Measurements from ENCODE around the gene DNAH11. TPM values are rescaled to one million over a fixed set of nuclear protein-coding genes. Genes with fewer than 3 reads are reported as not detected.

Gene DNAH11
- total RNA-seq, 2 donors from 2014 or later, result 1.6 to 13.3 TPM

DNA sequence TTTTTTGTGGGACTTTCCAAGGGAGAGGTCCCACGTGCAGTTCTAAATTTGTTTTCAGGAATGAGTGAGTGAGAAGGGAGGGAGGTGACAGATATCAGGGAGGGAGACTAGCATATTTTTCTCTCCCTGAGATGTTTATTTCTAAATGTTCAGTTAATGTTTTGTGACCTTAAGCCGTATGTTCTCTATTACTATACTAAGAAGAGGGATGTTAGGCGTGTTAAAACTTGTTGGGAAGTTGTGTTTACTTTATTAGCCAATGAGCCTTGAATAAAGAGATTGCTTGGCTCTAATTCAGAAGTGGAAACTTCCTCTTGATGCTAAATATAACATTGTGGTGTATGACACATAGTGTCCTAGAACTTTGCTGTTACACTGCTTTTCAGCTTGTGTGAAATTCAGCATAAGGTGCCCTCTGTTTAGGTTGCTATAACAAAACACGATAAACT, 37.3 kb downstream of the DNAH11 start:
- Histone ChIP-seq H3K4me3 (no peak overlapping the region), H3K36me3 (no peaks in the 10 kb centered on the region), H3K4me1 (replicated peaks) (no peaks in the 10 kb centered on the region), H3K27ac (peak overlapping the region in 1 of 2 donors; percentile 7), H3K9me3 (no peaks in the 10 kb centered on the region), H3K27me3 (replicated peaks; ENCODE audit: insufficient read depth) (no peaks in the 10 kb centered on the region)
- peak; percentile 12 for DNase-seq (ENCODE audit: low spot score)
- 36% methylated on average over 4 of the region's 4 CpGs for WGBS
- TF ChIP-seq POLR2A (IDR thresholded peaks at IDR 0.05) (no peak), POLR2AphosphoS5 (IDR thresholded peaks at IDR 0.05) (peak; percentile 63)
- intact Hi-C loops (cut with DNase I), result no loop called here

DNA sequence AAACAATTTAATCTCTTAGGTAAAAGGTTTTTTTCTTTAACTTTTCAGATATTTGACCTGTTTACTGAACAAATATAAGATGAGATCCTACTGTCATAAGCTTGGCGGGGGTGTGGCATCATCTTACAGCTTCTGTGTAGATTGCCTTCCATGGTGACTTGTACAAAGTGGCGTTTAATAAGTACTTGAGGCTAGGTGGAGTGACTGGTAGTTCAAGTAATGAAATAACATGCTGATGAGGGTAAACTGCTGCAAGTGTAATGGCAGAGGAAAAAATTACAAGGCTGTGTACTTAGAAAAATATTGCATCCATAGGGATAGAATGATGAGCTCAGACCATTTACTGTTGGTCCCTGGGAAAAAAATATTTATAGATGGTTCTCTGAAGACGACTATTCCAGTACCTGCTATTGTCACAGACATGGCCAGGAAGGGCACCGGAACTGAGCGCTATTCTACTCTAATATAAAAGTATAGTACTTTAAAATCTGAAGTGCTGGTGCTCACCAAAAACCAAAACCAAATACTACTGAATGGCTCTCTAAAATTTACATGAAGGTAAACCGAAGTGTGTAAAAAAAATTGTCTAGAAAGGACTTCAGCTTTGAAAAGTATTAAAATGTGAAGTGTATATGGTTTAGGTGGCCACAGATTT, 42.4 kb downstream of the DNAH11 start:
- Histone ChIP-seq H3K27ac (no peak overlapping the region), H3K9me3 (no peaks in the 10 kb centered on the region), H3K4me3 (no peak overlapping the region), H3K36me3 (no peaks in the 10 kb centered on the region), H3K4me1 (replicated peaks) (no peaks in the 10 kb centered on the region), H3K27me3 (replicated peaks; ENCODE audit: insufficient read depth) (no peaks in the 10 kb centered on the region)
- TF ChIP-seq POLR2AphosphoS5 (IDR thresholded peaks at IDR 0.05) (no peak), POLR2A (IDR thresholded peaks at IDR 0.05) (no peak)
- TF ChIP-seq, protein P1, sequence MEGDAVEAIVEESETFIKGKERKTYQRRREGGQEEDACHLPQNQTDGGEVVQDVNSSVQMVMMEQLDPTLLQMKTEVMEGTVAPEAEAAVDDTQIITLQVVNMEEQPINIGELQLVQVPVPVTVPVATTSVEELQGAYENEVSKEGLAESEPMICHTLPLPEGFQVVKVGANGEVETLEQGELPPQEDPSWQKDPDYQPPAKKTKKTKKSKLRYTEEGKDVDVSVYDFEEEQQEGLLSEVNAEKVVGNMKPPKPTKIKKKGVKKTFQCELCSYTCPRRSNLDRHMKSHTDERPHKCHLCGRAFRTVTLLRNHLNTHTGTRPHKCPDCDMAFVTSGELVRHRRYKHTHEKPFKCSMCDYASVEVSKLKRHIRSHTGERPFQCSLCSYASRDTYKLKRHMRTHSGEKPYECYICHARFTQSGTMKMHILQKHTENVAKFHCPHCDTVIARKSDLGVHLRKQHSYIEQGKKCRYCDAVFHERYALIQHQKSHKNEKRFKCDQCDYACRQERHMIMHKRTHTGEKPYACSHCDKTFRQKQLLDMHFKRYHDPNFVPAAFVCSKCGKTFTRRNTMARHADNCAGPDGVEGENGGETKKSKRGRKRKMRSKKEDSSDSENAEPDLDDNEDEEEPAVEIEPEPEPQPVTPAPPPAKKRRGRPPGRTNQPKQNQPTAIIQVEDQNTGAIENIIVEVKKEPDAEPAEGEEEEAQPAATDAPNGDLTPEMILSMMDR (IDR thresholded peaks at IDR 0.05), result no peak
- no peak for DNase-seq (ENCODE audit: low spot score)
- WGBS, result 88% methylated on average over 6 of the region's 6 CpGs
- intact Hi-C loops (cut with DNase I), result no loop called here

DNA sequence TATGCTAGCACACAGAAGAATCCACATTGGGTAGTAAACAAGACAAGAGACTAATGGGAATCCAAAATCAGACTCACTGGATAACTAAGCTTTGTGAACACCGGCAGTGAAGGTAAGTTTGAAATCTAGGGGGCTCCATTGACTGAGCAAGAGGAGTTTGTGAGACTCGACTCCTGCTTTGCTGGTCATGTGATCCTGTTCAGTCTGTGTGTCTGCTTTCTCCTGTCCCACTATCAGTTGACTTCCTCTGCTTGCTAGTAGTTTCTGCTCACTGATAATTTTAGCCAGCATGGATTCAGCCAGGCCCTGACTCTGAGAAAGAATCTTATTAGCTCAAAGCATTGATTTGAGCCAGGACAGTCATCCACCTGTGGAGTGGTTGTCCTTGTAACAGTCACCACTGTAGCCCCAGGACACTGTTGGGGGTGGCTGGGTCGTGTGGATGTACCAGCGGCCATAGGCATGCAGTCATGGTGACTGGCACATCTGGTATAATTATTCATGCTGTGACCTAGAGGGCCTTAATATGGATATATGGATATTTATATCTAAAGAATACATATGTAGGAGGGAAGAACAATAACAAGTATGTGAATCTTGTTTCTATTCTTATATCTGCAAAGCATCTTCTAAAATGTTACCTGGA, 44.4 kb downstream of the DNAH11 start:
- Histone ChIP-seq H3K27ac (no peak overlapping the region), H3K9me3 (no peaks in the 10 kb centered on the region), H3K4me3 (no peak overlapping the region), H3K4me1 (replicated peaks) (no peaks in the 10 kb centered on the region), H3K27me3 (replicated peaks; ENCODE audit: insufficient read depth) (no peaks in the 10 kb centered on the region), H3K36me3 (no peaks in the 10 kb centered on the region)
- 78% methylated on average over 4 of the region's 4 CpGs for WGBS
- no peak for DNase-seq (ENCODE audit: low spot score)
- TF ChIP-seq POLR2AphosphoS5 (IDR thresholded peaks at IDR 0.05), result no peak
- TF ChIP-seq, protein P1 (IDR thresholded peaks at IDR 0.05), result no peak
- TF ChIP-seq POLR2A (IDR thresholded peaks at IDR 0.05), result no peak
- intact Hi-C loops (cut with DNase I), result no loop called here

DNA sequence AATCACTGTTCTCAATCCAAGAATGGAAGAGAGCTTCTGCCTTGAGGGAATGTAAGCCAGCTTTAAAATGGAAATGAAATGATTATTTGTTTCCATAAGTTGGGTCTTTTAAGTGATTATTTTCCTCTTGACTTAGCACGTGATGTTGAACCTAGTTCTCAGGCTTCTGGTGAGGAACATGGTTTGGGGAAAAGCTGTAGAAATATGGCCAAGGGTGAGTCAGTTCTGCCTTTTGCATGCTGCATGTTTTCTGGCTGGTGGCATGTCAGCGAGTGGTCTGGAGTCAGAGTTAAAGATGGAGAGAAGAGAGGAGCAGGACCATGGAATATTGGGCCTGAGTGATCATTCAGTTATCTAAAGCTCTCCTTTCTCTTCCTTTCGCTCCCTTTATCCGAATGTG, 54.0 kb downstream of the DNAH11 start:
- H3K4me3 ChIP-seq, result no peak overlapping the region
- H3K27ac ChIP-seq, result no peak overlapping the region
- no peak for TF ChIP-seq POLR2A (IDR thresholded peaks at IDR 0.05)
- TF ChIP-seq POLR2AphosphoS5 (IDR thresholded peaks at IDR 0.05), result no peak
- TF ChIP-seq, protein P1 (IDR thresholded peaks at IDR 0.05), result no peak
- no peaks in the 10 kb centered on the region for H3K9me3 ChIP-seq
- H3K36me3 ChIP-seq, result no peaks in the 10 kb centered on the region
- 92% methylated on average over 4 of the region's 4 CpGs for WGBS
- DNase-seq (ENCODE audit: low spot score), result no peak
- no peaks in the 10 kb centered on the region for H3K27me3 ChIP-seq (replicated peaks; ENCODE audit: insufficient read depth)
- H3K4me1 ChIP-seq (replicated peaks), result no peaks in the 10 kb centered on the region
- intact Hi-C loops (cut with DNase I), result no loop called here

DNA sequence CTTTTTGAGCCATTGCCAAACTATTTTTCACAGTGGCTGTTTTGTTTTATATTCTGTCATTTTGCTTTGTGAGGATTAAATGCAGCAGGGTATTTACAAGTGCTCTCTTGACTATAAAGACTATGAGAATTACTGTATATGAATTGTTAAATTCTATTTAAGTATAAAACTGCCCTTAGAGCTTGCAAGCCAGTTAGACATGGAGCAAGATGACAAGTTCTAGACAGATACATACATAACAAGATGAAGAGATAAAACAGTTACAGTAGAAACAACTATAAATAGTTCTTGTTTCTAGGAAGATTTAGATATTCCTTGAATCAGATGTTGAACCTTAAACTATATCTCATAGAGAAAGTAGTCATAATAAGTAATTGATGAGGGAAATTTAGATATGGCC, 60.6 kb downstream of the DNAH11 start:
- Histone ChIP-seq H3K36me3 (no peaks in the 10 kb centered on the region), H3K27ac (no peak overlapping the region), H3K27me3 (replicated peaks; ENCODE audit: insufficient read depth) (no peaks in the 10 kb centered on the region), H3K4me3 (no peak overlapping the region), H3K9me3 (no peaks in the 10 kb centered on the region), H3K4me1 (replicated peaks) (no peaks in the 10 kb centered on the region)
- TF ChIP-seq, protein P1 (IDR thresholded peaks at IDR 0.05), result no peak
- no peak for TF ChIP-seq POLR2A (IDR thresholded peaks at IDR 0.05)
- TF ChIP-seq POLR2AphosphoS5 (IDR thresholded peaks at IDR 0.05), result no peak
- intact Hi-C loops (cut with DNase I), result no loop called here
- no peak for DNase-seq (ENCODE audit: low spot score)

Data from prostate gland (tissue), 2 donors.